Right lobe of liver (tissue), 6 donors: ENCODE results near the gene TMEM98. TPM values are rescaled to one million over a fixed set of nuclear protein-coding genes. Genes with fewer than 3 reads are reported as not detected.
"Not testable (repeated sequence)": the region's sequence is repeated elsewhere in the genome, so short reads cannot be mapped to it uniquely, and the experiment has no call there.

ENCODE experiments used
- ATAC-seq, 4 donors: fragments of 200-7000 bp; cut with Tn5 transposase; one replicate each; pipeline ENCODE4 v1.9.1; 2020; ENCODE audit warnings: mild to moderate bottlenecking in 4 of 4, moderate library complexity in 4 of 4
- DNase-seq, 3 donors: peaks; one replicate each; pipeline ENCODE4 v3.0.0-alpha.2; 2020
- H3K27ac ChIP-seq, 3 donors: fragments of 200-600 bp; one replicate each; pipeline ENCODE4 v1.8.0; 2022
- H3K27me3 ChIP-seq, 2 donors: fragments of 200-600 bp; one replicate each; pipeline ENCODE4 v1.8.0; 2022
- H3K36me3 ChIP-seq, 4 donors: fragments of 200-600 bp; sonication (generic) in 1 of 4; one replicate each; pipeline versions ENCODE4 v1.5.1 to v1.8.0; 2017 to 2022; ENCODE audit warnings: control low read depth in 1 of 4
- H3K4me1 ChIP-seq, 4 donors: fragments of 200-600 bp; sonication (generic) in 1 of 4; one replicate each; pipeline versions ENCODE4 v1.5.1 to v1.8.0; 2017 to 2022; ENCODE audit warnings: control low read depth in 1 of 4
- H3K4me3 ChIP-seq, 3 donors: fragments of 200-600 bp; one replicate each; pipeline ENCODE4 v1.8.0; 2022
- H3K9me3 ChIP-seq, 4 donors: fragments of 200-600 bp; sonication (generic) in 1 of 4; one replicate each; pipeline versions ENCODE4 v1.5.1 to v1.8.0; 2017 to 2022; ENCODE audit warnings: control low read depth in 1 of 4
- POLR2A ChIP-seq: fragments of 450-650 bp; IDR thresholded peaks from one replicate; pipeline ENCODE4 v1.6.1; 2017; ENCODE audit warnings: antibody characterized with exemption, mild to moderate bottlenecking
- WGBS: methylation state at CpG from one replicate; pipeline ENCODE4 v1.1.6; 2018; ENCODE audit warnings: low coverage, low lambda C conversion rate; ENCODE audit not compliant: insufficient coverage; ENCODE audit errors: missing lambda C conversion rate; 5-methylcytosine and 5-hydroxymethylcytosine counted together
- intact Hi-C, 2 donors: fragments of 100-400 bp; cut with DNase I; formaldehyde crosslinking; loops; one replicate each; pipeline versions ENCODE4 v1.11.2 to v1.14.1; 2022
- total RNA-seq, 6 experiments: library from RNA; depleted of rRNA in 2 of 6; stranded (reverse); fragments of >200 nt in 2 of 6; fragmentation: NEBNext Ultra II Directional in 3 of 6; extraction: Animal tissue kit (Norgen Biotek cat#: 25700) in 3 of 6; gene quantifications; one replicate each; pipeline versions ENCODE4 v1.1.0 to v1.2.4, GENCODE V29; 2016 to 2023
- TF ChIP-seq, protein P1 (sequence below), 4 donors: fragments of 200-600 bp in 3 of 4; fragments of 450-650 bp in 1 of 4; IDR thresholded peaks; one replicate each; pipeline versions ENCODE4 v1.5.1 to v1.8.0; 2016 to 2022; ENCODE audit warnings: antibody characterized with exemption in 4 of 4, mild to moderate bottlenecking in 2 of 4
- donor health status: DM: no; HTN: yes; CAD: no.
- donor health status: DM: no; HTN: no; CAD: no.
- donor health status: DM: no; HTN: no; CAD: no.
- donor health status: DM: no; HTN: yes; CAD: no.
- donor health status: DM: no; HTN: yes; CAD: no.

Gene TMEM98
- total RNA-seq, 6 experiments from 2014 or later: 7.8 to 31.5 (median 19.2) TPM

DNA sequence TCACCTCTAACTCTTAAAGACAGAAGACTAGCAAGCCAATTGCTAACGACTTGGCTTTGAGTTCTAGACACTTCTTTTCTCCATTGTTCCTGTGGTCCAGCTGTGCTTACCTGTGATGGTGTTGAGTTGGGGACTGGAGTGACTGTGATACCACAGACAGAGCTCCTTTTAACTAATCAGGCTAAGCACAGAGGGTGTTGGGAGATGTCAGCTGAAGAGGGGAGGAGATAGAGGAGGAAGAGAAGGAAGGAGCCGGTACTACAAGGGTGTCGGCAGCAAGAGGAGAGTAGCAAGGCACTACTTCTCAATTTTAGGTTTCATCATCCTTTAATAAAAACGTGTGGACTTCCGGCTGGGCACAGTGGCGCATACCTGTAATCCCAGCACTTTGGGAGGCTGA, 45.9 kb upstream of the TMEM98 start:
- no peaks in the 10 kb centered on the region for H3K36me3 ChIP-seq
- intact Hi-C loops: no loop called here

DNA sequence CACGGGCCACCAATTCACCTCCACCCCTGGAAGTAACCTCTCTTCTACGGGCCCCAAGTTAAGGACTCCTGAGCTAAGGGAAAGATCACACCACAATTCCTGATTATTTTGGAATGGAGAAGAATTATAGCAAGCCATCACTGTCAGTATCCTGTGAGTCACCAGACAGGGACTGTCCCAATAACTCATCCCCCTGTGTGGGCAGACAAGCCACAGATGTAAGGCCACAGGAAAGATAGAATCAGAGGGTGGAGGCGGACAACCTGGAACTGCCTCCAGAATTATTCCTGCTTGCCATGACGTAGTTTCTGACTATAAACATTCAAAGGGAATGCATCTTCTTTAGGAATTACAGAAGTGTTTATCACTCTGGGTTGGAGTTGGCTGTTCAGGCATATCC, 45.2 kb upstream of the TMEM98 start:
- Histone ChIP-seq H3K27me3 (no peaks in the 10 kb centered on the region), H3K9me3 (no peaks in the 10 kb centered on the region), H3K27ac (no peak overlapping the region), H3K36me3 (no peaks in the 10 kb centered on the region), H3K4me1 (no peaks in the 10 kb centered on the region), H3K4me3 (no peak overlapping the region)
- no peak for DNase-seq
- 61% methylated on average over 3 of the region's 4 CpGs for WGBS
- TF ChIP-seq, protein P1, sequence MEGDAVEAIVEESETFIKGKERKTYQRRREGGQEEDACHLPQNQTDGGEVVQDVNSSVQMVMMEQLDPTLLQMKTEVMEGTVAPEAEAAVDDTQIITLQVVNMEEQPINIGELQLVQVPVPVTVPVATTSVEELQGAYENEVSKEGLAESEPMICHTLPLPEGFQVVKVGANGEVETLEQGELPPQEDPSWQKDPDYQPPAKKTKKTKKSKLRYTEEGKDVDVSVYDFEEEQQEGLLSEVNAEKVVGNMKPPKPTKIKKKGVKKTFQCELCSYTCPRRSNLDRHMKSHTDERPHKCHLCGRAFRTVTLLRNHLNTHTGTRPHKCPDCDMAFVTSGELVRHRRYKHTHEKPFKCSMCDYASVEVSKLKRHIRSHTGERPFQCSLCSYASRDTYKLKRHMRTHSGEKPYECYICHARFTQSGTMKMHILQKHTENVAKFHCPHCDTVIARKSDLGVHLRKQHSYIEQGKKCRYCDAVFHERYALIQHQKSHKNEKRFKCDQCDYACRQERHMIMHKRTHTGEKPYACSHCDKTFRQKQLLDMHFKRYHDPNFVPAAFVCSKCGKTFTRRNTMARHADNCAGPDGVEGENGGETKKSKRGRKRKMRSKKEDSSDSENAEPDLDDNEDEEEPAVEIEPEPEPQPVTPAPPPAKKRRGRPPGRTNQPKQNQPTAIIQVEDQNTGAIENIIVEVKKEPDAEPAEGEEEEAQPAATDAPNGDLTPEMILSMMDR (IDR thresholded peaks at IDR 0.05): no peak
- no peak for TF ChIP-seq POLR2A
- intact Hi-C loops: no loop called here
- ATAC-seq: peak in 1 of 4 donors; percentile 16

More for the DNA sequence above, 45.9 kb upstream of the TMEM98 start:
- Histone ChIP-seq H3K27me3 (no peaks in the 10 kb centered on the region), H3K9me3 (no peaks in the 10 kb centered on the region), H3K27ac (no peak overlapping the region), H3K4me1 (peaks cover 0 to 5% (median 0%) of the 10 kb centered on the region in 4 donors), H3K4me3 (no peak overlapping the region)
- DNase-seq (no peak), ATAC-seq (no peak)
- WGBS: 47% methylated on average over 6 of the region's 6 CpGs
- TF ChIP-seq, protein P1 (IDR thresholded peaks at IDR 0.05): no peak
- TF ChIP-seq POLR2A: no peak

DNA sequence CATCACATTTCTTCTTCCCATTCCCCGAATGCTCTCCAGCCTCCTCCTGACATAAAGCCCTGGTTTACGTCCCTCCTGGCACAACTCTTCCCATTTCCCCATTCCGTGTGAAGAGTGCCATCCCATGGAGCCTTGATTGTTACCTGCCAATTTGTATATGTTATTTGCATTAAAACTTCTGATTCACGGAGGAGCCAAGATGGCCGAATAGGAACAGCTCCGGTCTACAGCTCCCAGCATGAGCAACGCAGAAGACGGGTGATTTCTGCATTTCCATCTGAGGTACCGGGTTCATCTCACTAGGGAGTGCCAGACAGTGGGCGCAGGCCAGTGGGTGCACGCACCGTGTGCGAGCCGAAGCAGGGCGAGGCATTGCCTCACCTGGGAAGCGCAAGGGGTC, 41.0 kb upstream of the TMEM98 start:
- 95% methylated on average over 7 of the region's 16 CpGs for WGBS

DNA sequence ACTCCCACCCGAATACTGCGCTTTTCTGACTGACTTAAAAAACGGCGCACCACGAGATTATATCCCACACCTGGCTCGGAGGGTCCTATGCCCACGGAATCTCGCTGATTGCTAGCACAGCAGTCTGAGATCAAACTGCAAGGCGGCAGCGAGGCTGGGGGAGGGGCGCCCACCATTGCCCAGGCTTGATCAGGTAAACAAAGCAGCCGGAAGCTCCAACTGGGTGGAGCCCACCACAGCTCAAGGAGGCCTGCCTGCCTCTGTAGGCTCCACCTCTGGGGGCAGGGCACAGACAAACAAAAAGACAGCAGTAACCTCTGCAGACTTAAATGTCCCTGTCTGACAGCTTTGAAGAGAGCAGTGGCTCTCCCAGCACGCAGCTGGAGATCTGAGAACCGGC, 40.5 kb upstream of the TMEM98 start:
- H3K4me1 ChIP-seq, DNase-seq, ATAC-seq, H3K9me3 ChIP-seq, intact Hi-C loops, H3K27me3 ChIP-seq, H3K4me3 ChIP-seq, H3K27ac ChIP-seq, H3K36me3 ChIP-seq: not testable (repeated sequence)
- WGBS: no CpG with 5 or more reads among the region's 14 CpGs

More for the DNA sequence above, 41.0 kb upstream of the TMEM98 start:
- H3K36me3 ChIP-seq, H3K27me3 ChIP-seq, H3K27ac ChIP-seq, DNase-seq, H3K9me3 ChIP-seq, H3K4me1 ChIP-seq, ATAC-seq, H3K4me3 ChIP-seq, intact Hi-C loops: not testable (repeated sequence)

DNA sequence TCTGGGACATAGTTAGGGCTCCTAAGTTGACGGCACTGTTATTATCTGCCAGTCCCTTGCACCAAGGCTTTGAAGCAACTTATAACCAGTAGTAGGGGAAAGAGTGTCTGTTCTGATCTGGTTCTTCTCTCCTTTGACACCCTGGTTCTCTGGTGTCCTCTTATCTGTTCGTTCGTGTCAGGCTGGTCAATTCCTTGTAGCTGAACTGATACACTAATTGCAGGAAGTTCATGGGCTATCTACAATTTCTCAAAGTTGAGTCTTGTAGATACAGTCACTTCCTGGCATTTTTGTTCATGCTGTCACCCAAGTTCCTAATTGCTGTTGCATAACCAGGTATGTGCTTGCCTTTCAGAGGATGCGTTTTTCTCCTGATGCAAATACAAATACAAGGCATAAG, 33.7 kb upstream of the TMEM98 start:
- 49% methylated on average over 4 of the region's 4 CpGs for WGBS

More for the DNA sequence above, 33.7 kb upstream of the TMEM98 start:
- ATAC-seq: no peak
- H3K4me1 ChIP-seq: no peaks in the 10 kb centered on the region
- no peaks in the 10 kb centered on the region for H3K9me3 ChIP-seq
- H3K27me3 ChIP-seq: no peaks in the 10 kb centered on the region
- no peaks in the 10 kb centered on the region for H3K36me3 ChIP-seq
- no peak for DNase-seq
- no peak overlapping the region for H3K4me3 ChIP-seq
- no peak overlapping the region for H3K27ac ChIP-seq
- no peak for TF ChIP-seq POLR2A
- TF ChIP-seq, protein P1 (IDR thresholded peaks at IDR 0.05): no peak
- intact Hi-C loops: no loop called here
